Measurements from ENCODE around the gene TRAF3IP1.

Gene TRAF3IP1

GRCh38 chr2:238406221-238406997 lies 86.1 kb downstream of the TRAF3IP1 start:
- peaks cover 5% of the 10 kb centered on the region for H3K4me1 Mint-ChIP-seq
- H3K27ac Mint-ChIP-seq, result no peak overlapping the region
- no peak for TF ChIP-seq CTCF (IDR thresholded peaks at IDR 0.05; ENCODE audit: unreplicated experiment in 3 of 3)
- H3K27me3 Mint-ChIP-seq (ENCODE audit: low read depth), result no peaks in the 10 kb centered on the region
- H3K9me3 Mint-ChIP-seq, result no peaks in the 10 kb centered on the region
- no peak overlapping the region for H3K4me3 Mint-ChIP-seq
- peaks cover 17% of the 10 kb centered on the region for H3K36me3 Mint-ChIP-seq (ENCODE audit: low read depth)

GRCh38 chr2:238406998-238407285 lies 86.6 kb downstream of the TRAF3IP1 start:
- Mint-ChIP-seq H3K4me1 (peaks cover 5% of the 10 kb centered on the region), H3K27ac (no peak overlapping the region), H3K36me3 (ENCODE audit: low read depth) (peaks cover 17% of the 10 kb centered on the region), H3K4me3 (no peak overlapping the region), H3K27me3 (ENCODE audit: low read depth) (no peaks in the 10 kb centered on the region), H3K9me3 (no peaks in the 10 kb centered on the region)
- TF ChIP-seq CTCF (IDR thresholded peaks at IDR 0.05; ENCODE audit: unreplicated experiment in 3 of 3), result no peak

DNA sequence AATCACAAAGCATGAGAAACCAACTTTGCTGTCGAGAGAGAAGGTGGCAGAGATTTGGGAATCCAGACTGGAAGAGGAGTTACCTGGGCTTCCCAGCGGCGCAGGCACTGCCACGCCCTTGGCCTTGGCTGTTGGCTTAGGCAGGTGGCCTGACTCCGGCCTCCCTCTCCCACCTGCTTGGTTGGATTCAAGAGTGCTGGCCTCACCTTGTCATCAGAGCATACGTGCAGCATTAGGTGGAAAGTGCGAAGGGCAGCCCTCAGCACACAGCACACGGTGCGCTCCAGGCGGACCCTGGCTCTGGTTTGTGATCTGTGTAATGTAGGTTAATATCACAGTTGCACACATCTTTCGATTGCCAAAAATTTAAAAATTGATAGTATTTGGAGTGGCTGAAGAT lies 87.2 kb downstream of the TRAF3IP1 start:
- no peak overlapping the region for H3K27ac Mint-ChIP-seq
- peaks cover 5% of the 10 kb centered on the region for H3K4me1 Mint-ChIP-seq
- H3K27me3 Mint-ChIP-seq (ENCODE audit: low read depth), result no peaks in the 10 kb centered on the region
- no peak for TF ChIP-seq CTCF (IDR thresholded peaks at IDR 0.05; ENCODE audit: unreplicated experiment in 3 of 3)
- peaks cover 17% of the 10 kb centered on the region for H3K36me3 Mint-ChIP-seq (ENCODE audit: low read depth)
- H3K4me3 Mint-ChIP-seq, result no peak overlapping the region
- H3K9me3 Mint-ChIP-seq, result no peaks in the 10 kb centered on the region

DNA sequence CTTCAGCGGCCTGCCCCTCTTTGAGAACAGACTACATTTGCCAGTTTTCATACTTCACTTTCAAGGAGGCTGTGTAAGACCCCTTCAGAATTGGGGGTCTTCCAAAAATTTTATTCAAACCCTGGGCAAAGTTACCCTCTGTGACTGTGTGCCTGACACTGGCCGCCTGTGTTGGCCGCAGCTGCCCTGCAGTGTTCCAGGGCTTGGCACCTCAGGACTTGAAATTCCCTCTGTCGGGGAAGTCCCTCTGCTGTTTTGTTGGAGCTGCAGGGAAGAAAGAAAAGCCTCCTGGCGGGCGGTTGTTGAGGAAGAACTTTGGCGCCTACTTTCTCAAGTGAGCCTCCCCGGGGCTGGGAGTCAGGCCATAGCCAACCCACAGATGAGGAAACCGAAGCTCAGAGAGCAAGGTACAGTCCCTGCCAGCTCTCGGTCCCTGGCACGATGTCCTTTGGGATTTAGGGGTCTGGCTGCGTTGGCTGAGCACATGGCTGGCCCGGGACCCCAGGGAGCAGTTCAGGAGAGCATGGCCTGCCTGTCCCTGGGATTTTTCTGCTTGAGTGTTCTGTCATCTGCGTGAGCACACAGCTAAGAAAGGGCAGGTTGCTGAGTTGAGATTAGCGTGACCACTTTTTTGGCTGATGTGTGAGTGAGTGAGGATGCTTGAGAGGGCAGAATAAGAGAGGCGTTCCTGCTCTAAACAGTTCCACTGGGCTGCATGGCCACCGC lies 88.5 kb downstream of the TRAF3IP1 start:
- Mint-ChIP-seq H3K36me3 (ENCODE audit: low read depth) (peaks cover 15% of the 10 kb centered on the region), H3K4me1 (peaks cover 5% of the 10 kb centered on the region)

DNA sequence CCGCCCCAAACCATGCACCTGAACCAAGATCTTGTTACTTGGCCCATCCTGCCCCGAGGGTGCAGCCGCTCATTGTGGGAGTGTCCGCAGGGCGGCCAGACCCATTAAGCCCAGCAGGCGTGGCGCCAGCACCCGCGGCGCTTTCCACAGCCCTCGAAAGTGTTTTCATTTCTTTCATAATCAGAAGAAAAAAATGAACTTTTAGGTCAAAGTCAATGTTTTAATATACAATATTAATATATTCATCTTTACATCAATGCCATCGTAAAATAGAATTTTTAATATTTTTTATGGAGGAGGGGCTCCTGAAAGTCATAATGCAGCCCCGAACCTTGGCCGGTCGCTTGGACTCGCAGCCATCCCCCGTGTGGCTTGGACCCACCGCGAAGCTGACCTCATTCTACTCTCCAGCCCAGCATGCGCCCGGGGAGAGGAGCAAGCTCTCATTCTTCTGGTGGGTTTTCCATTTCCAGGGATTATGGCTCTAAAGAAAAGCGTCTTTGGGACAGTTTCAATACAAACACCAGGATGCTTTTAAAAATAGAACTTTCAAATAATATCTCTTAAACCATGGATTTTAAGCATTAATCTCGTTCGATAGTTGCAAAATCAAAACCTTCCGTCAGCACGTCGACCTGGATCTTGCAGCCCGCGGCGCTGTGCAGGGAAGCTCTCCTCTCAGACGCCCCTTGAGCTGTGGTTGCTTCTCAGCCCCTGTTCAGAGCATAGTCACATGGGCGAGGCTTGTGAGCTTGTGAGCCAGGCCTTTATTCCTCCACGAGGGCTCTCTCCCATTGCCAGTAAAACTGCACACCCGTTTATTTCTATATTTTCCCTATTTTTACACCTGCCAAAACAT lies 89.3 kb downstream of the TRAF3IP1 start:
- Mint-ChIP-seq H3K27ac (no peak overlapping the region), H3K36me3 (ENCODE audit: low read depth) (peaks cover 7% of the 10 kb centered on the region), H3K4me1 (peaks cover 5% of the 10 kb centered on the region), H3K4me3 (no peak overlapping the region), H3K27me3 (ENCODE audit: low read depth) (no peaks in the 10 kb centered on the region), H3K9me3 (no peaks in the 10 kb centered on the region)
- no peak for TF ChIP-seq CTCF (IDR thresholded peaks at IDR 0.05; ENCODE audit: unreplicated experiment in 3 of 3)

More for the DNA sequence above, 88.5 kb downstream of the TRAF3IP1 start:
- Mint-ChIP-seq H3K27me3 (ENCODE audit: low read depth) (no peaks in the 10 kb centered on the region), H3K27ac (no peak overlapping the region), H3K4me3 (no peak overlapping the region), H3K9me3 (no peaks in the 10 kb centered on the region)
- no peak for TF ChIP-seq CTCF (IDR thresholded peaks at IDR 0.05; ENCODE audit: unreplicated experiment in 3 of 3)
